Fibroblast of lung (primary cell): ENCODE results near the gene GCFC2. TPM values are rescaled to one million over a fixed set of nuclear protein-coding genes. Genes with fewer than 3 reads are reported as not detected.

Experiments
- DNase-seq, 2 donors: peaks; one replicate each; pipeline versions ENCODE4 v3.0.0 to v3.0.0-alpha.2; 2010; ENCODE audit warnings: low read depth in 2 of 2
- H2AFZ ChIP-seq: 2 replicates; pipeline ENCODE4 v1.5.1; 2012; ENCODE audit warnings: low read length, control low read depth, inconsistent platforms
- H3K27ac ChIP-seq: 2 replicates; pipeline ENCODE4 v1.5.1; 2011; ENCODE audit warnings: low read length, control low read depth; ENCODE audit not compliant: insufficient read depth
- H3K27me3 ChIP-seq: 2 replicates; pipeline ENCODE4 v1.5.1; 2011; ENCODE audit warnings: mild to moderate bottlenecking, low read length; ENCODE audit not compliant: control insufficient read depth, insufficient read depth
- H3K36me3 ChIP-seq: 2 replicates; pipeline ENCODE4 v1.5.1; 2011; ENCODE audit warnings: low read length; ENCODE audit not compliant: control insufficient read depth, insufficient read depth
- H3K4me1 ChIP-seq: 2 replicates; pipeline ENCODE4 v1.5.1; 2011; ENCODE audit warnings: low read length; ENCODE audit not compliant: control insufficient read depth, insufficient read depth; ENCODE audit errors: extremely low read depth
- H3K4me2 ChIP-seq: 2 replicates; pipeline ENCODE4 v1.5.1; 2011; ENCODE audit warnings: low read length, control low read depth; ENCODE audit not compliant: insufficient read depth; ENCODE audit errors: extremely low read depth
- H3K4me3 ChIP-seq, 4 experiments: fragments of 200-600 bp in 1 of 4; sonication (generic) in 1 of 4; replicated peaks in 1 of 4; 2 replicates each; pipeline ENCODE4 v1.5.1; 2011 to 2016; ENCODE audit warnings: low read length in 4 of 4, low read depth in 3 of 4, mild to moderate bottlenecking in 3 of 4, control low read depth in 2 of 4, inconsistent platforms in 1 of 4, mixed read lengths in 1 of 4; ENCODE audit not compliant: insufficient read depth in 1 of 4; ENCODE audit errors: control extremely low read depth in 1 of 4
- H3K79me2 ChIP-seq: 2 replicates; pipeline ENCODE4 v1.5.1; 2012; ENCODE audit warnings: mild to moderate bottlenecking, low read length, inconsistent platforms; ENCODE audit not compliant: control insufficient read depth, insufficient read depth
- H3K9ac ChIP-seq: 2 replicates; pipeline ENCODE4 v1.5.1; 2011; ENCODE audit warnings: mild to moderate bottlenecking, low read length, control low read depth; ENCODE audit not compliant: insufficient read depth
- H3K9me3 ChIP-seq: 2 replicates; pipeline ENCODE4 v1.5.1; 2012; ENCODE audit warnings: low read depth, low read length; ENCODE audit not compliant: control insufficient read depth, insufficient read depth
- H4K20me1 ChIP-seq: 2 replicates; pipeline ENCODE4 v1.5.1; 2011; ENCODE audit warnings: low read length; ENCODE audit not compliant: control insufficient read depth, insufficient read depth; ENCODE audit errors: extremely low read depth
- CTCF ChIP-seq, 2 donors: IDR thresholded peaks in 1 of 2; conservative IDR thresholded peaks in 1 of 2; 1 replicate in 1 of 2; 2 replicates in 1 of 2; pipeline ENCODE4 v1.5.1; 2011 to 2012; ENCODE audit warnings: low read length in 2 of 2, control low read depth in 1 of 2, inconsistent platforms in 1 of 2, low read depth in 1 of 2, mild to moderate bottlenecking in 1 of 2
- EZH2 ChIP-seq: IDR thresholded peaks from 2 replicates; pipeline ENCODE4 v1.5.1; 2012; ENCODE audit warnings: low read length, control low read depth, mild to moderate bottlenecking; ENCODE audit errors: missing control alignments
- polyA plus RNA-seq, 2 donors: library from polyadenylated mRNA; depleted of rRNA in 1 of 2; stranded (reverse) in 1 of 2; unstranded in 1 of 2; fragments of >200 nt; gene quantifications; 2 replicates each; pipeline ENCODE4 v1.2.1, GENCODE V29; 2011 to 2012; ENCODE audit warnings: missing spikeins in 1 of 2
- total RNA-seq: library from RNA; depleted of rRNA; stranded (reverse); fragments of >200 nt; gene quantifications from 2 replicates; pipeline ENCODE4 v1.2.1, GENCODE V29; 2014

The GCFC2 gene
- total and polyA plus RNA-seq, 2 donors (not counting 1 experiment from before 2014, with no cell fraction given), result 6.8 to 11.6 TPM

GRCh38 chr2:75634945-75635344 lies 75.8 kb downstream of the GCFC2 start:
- H3K9ac ChIP-seq, result no peak overlapping the region
- H3K79me2 ChIP-seq, result no peaks in the 10 kb centered on the region
- H3K27me3 ChIP-seq, result peaks cover 12% of the 10 kb centered on the region
- H4K20me1 ChIP-seq, result no peaks in the 10 kb centered on the region
- no peak overlapping the region for H3K4me2 ChIP-seq
- no peak for TF ChIP-seq CTCF (conservative IDR thresholded peaks at IDR 0.05 in 1 of 2, IDR thresholded peaks at IDR 0.05 in 1 of 2; ENCODE audit: low read depth in 1 of 2, low read length in 2 of 2)
- TF ChIP-seq EZH2, result no peak
- H3K27ac ChIP-seq, result no peak overlapping the region
- peaks cover 2% of the 10 kb centered on the region for H3K4me1 ChIP-seq
- no peaks in the 10 kb centered on the region for H3K9me3 ChIP-seq
- DNase-seq, result no peak
- no peaks in the 10 kb centered on the region for H3K36me3 ChIP-seq
- H3K4me3 ChIP-seq, result no peak overlapping the region
- no peak overlapping the region for H2AFZ ChIP-seq

- Histone ChIP-seq H3K4me2 (no peak overlapping the region), H4K20me1 (no peaks in the 10 kb centered on the region), H3K9me3 (no peaks in the 10 kb centered on the region), H3K9ac (no peak overlapping the region), H3K4me3 (no peak overlapping the region), H3K4me1 (peaks cover 2% of the 10 kb centered on the region), H3K27ac (no peak overlapping the region), H3K79me2 (no peaks in the 10 kb centered on the region), H2AFZ (no peak overlapping the region), H3K27me3 (peaks cover 8% of the 10 kb centered on the region), H3K36me3 (no peaks in the 10 kb centered on the region)
- TF ChIP-seq EZH2 (no peak), CTCF (conservative IDR thresholded peaks at IDR 0.05 in 1 of 2, IDR thresholded peaks at IDR 0.05 in 1 of 2; ENCODE audit: low read depth in 1 of 2, low read length in 2 of 2) (no peak)
- no peak for DNase-seq
Observed at GRCh38 chr2:75633620-75634019, 77.1 kb downstream of the GCFC2 start.

GRCh38 chr2:75632813-75633212 lies 77.9 kb downstream of the GCFC2 start:
- TF ChIP-seq EZH2 (no peak), CTCF (conservative IDR thresholded peaks at IDR 0.05 in 1 of 2, IDR thresholded peaks at IDR 0.05 in 1 of 2; ENCODE audit: low read depth in 1 of 2, low read length in 2 of 2) (no peak)
- Histone ChIP-seq H3K27me3 (peaks cover 5% of the 10 kb centered on the region), H3K27ac (no peak overlapping the region), H3K4me1 (peaks cover 2% of the 10 kb centered on the region), H3K9me3 (no peaks in the 10 kb centered on the region), H3K4me3 (no peak overlapping the region), H3K79me2 (no peaks in the 10 kb centered on the region), H3K36me3 (no peaks in the 10 kb centered on the region), H4K20me1 (no peaks in the 10 kb centered on the region), H2AFZ (no peak overlapping the region), H3K9ac (no peak overlapping the region), H3K4me2 (no peak overlapping the region)
- DNase-seq, result no peak
